ENCODE results near the gene VAMP2. TPM values are rescaled to one million over a fixed set of nuclear protein-coding genes. Genes with fewer than 3 reads are reported as not detected.

Gene VAMP2
- polyA plus RNA-seq, 2 of the 4 experiments (the other 2 are of a cell fraction) = 19.2 to 21.7 TPM

GRCh38 chr17:8122924-8123694, 39.6 kb downstream of the VAMP2 start (continued):
- TF ChIP-seq, protein P1, sequence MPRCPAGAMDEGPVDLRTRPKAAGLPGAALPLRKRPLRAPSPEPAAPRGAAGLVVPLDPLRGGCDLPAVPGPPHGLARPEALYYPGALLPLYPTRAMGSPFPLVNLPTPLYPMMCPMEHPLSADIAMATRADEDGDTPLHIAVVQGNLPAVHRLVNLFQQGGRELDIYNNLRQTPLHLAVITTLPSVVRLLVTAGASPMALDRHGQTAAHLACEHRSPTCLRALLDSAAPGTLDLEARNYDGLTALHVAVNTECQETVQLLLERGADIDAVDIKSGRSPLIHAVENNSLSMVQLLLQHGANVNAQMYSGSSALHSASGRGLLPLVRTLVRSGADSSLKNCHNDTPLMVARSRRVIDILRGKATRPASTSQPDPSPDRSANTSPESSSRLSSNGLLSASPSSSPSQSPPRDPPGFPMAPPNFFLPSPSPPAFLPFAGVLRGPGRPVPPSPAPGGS (IDR thresholded peaks at IDR 0.05) = no peak
- TF ChIP-seq RNF2 (IDR thresholded peaks at IDR 0.05; ENCODE audit: borderline replicate concordance, low read depth) (0 out of 2 replicates have a peak, but pooled peaks have one; percentile 12), HDAC2 (IDR thresholded peaks at IDR 0.05) (0 out of 2 replicates have a peak, but pooled peaks have one; percentile 21), ZNF302 (CRISPR knock-in tag; IDR thresholded peaks at IDR 0.05) (no peak), HOXB5 (CRISPR knock-in tag; IDR thresholded peaks at IDR 0.05) (0 out of 2 replicates have a peak, but pooled peaks have one; percentile 75), ZSCAN20 (CRISPR knock-in tag; IDR thresholded peaks at IDR 0.05) (no peak), MAX (IDR thresholded peaks at IDR 0.05) (peak; percentile 91), BHLHE40 (IDR thresholded peaks at IDR 0.05; ENCODE audit: low read depth, low read length) (no peak), MYC (IDR thresholded peaks at IDR 0.05; ENCODE audit: borderline replicate concordance, low read length) (peak; percentile 46; the same call in 1 of the 2 replicates)
- TF ChIP-seq, protein P2, sequence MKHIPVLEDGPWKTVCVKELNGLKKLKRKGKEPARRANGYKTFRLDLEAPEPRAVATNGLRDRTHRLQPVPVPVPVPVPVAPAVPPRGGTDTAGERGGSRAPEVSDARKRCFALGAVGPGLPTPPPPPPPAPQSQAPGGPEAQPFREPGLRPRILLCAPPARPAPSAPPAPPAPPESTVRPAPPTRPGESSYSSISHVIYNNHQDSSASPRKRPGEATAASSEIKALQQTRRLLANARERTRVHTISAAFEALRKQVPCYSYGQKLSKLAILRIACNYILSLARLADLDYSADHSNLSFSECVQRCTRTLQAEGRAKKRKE (CRISPR knock-in tag; IDR thresholded peaks at IDR 0.05; ENCODE audit: low read depth) = peak; percentile 25; the same call in 1 of the 2 replicates

DNA sequence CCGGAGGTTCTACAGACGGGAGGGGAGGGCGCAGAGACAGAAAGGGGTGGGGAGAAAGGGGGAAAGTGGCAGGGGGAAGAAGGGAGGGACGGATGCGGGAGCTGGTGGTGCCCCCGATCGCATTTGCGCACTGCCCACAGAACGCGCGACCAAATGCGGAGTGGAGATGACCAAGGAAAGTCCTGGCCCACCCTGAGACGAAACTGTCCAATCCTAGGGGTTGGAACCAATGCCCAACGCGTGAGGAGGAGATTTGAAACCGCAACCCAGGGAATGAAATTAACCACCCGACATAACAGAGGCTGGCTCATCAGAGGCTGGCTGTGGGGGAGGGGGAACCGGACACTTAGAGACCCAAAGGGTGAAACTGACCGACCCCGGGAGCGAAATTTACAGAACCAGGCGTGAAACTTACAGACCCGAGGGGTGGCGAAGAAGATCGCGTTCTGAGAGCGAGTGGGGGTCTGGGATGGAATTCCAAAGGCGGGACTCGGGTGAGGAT, 40.3 kb downstream of the VAMP2 start:
- no peak for ATAC-seq
- peak overlapping the region; percentile 61 to 83 for H3K27ac ChIP-seq
- peak overlapping the region; percentile 95 for H3K4me2 ChIP-seq
- peak in 1 of 2 experiments; percentile 69 for DNase-seq (ENCODE audit: low read depth in 1 of 2, low spot score in 1 of 2)
- WGBS (ENCODE audit: missing lambda C conversion rate) = 1% methylated on average over 26 of the region's 29 CpGs
- peaks cover 25% of the 10 kb centered on the region for H3K4me1 ChIP-seq
- FAIRE-seq = no peak
- CTCF ChIA-PET = interaction anchor here (0.6 to 8.1 kb wide), 27 partner anchors 10 to 248 kb away, joined by 3 to 116 read pairs (median 4); partner anchors contain the start of genes BORCS6, TMEM107 and VAMP2
- peak overlapping the region; percentile 56 for H3K4me3 ChIP-seq
- TF ChIP-seq HEYL (CRISPR knock-in tag; IDR thresholded peaks at IDR 0.05) = no peak
- no peak for TF ChIP-seq EHF (CRISPR knock-in tag; IDR thresholded peaks at IDR 0.05)
- TF ChIP-seq, protein P2 (CRISPR knock-in tag; IDR thresholded peaks at IDR 0.05; ENCODE audit: low read depth) = no peak
- TF ChIP-seq, protein P3, sequence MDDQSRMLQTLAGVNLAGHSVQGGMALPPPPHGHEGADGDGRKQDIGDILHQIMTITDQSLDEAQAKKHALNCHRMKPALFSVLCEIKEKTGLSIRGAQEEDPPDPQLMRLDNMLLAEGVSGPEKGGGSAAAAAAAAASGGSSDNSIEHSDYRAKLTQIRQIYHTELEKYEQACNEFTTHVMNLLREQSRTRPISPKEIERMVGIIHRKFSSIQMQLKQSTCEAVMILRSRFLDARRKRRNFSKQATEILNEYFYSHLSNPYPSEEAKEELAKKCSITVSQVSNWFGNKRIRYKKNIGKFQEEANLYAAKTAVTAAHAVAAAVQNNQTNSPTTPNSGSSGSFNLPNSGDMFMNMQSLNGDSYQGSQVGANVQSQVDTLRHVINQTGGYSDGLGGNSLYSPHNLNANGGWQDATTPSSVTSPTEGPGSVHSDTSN (IDR thresholded peaks at IDR 0.05) = no peak
- TF ChIP-seq FOSL2 (IDR thresholded peaks at IDR 0.05) = no peak
- no peak for TF ChIP-seq FOSL2 (CRISPR knock-in tag; IDR thresholded peaks at IDR 0.05)
- no peak for TF ChIP-seq REST (IDR thresholded peaks at IDR 0.05)
- TF ChIP-seq GATA3 (IDR thresholded peaks at IDR 0.05; ENCODE audit: borderline replicate concordance) = no peak
- no peak for TF ChIP-seq TFCP2L1 (CRISPR knock-in tag; IDR thresholded peaks at IDR 0.05)
- TF ChIP-seq ESRRA (IDR thresholded peaks at IDR 0.05; ENCODE audit: borderline replicate concordance, low read length) = no peak
- TF ChIP-seq ZNF302 (CRISPR knock-in tag; IDR thresholded peaks at IDR 0.05) = no peak
- TF ChIP-seq HDAC2 (IDR thresholded peaks at IDR 0.05) = no peak
- TF ChIP-seq CBX8 (IDR thresholded peaks at IDR 0.05) = no peak
- 0 out of 2 replicates have a peak, but pooled peaks have one; percentile 48 for TF ChIP-seq HOXB5 (CRISPR knock-in tag; IDR thresholded peaks at IDR 0.05)
- TF ChIP-seq RARB (CRISPR knock-in tag; IDR thresholded peaks at IDR 0.05) = no peak
- 0 out of 2 replicates have a peak, but pooled peaks have one; percentile 27 for TF ChIP-seq KDM1A (IDR thresholded peaks at IDR 0.05; ENCODE audit: low read depth)
- no peak for TF ChIP-seq NPAS2 (CRISPR knock-in tag; IDR thresholded peaks at IDR 0.05; ENCODE audit: borderline replicate concordance)
- TF ChIP-seq JUNB (IDR thresholded peaks at IDR 0.05) = no peak
- TF ChIP-seq EHMT2 (IDR thresholded peaks at IDR 0.05; ENCODE audit: low read depth) = no peak
- no peak for TF ChIP-seq TP53 (CRISPR knock-in tag; IDR thresholded peaks at IDR 0.05)
- TF ChIP-seq MAX (IDR thresholded peaks at IDR 0.05) = peak; percentile 31; the same call in 1 of the 2 replicates
- no peak for TF ChIP-seq MYC (IDR thresholded peaks at IDR 0.05; ENCODE audit: borderline replicate concordance, low read length)
- TF ChIP-seq SREBF2 (IDR thresholded peaks at IDR 0.05) = no peak
- no peak for TF ChIP-seq CHD4 (IDR thresholded peaks at IDR 0.05; ENCODE audit: borderline replicate concordance)
- POLR2A ChIA-PET = interaction anchor here (1.1 to 3.9 kb wide), 6 partner anchors 34 to 173 kb away, joined by 3 to 35 read pairs (median 6); partner anchors contain the start of genes CTC1 and SLC25A35
- H3K9me3 ChIP-seq = no peaks in the 10 kb centered on the region
